IMR-90 (cell line): ENCODE measurements around the gene SLC8A3. TPM values are rescaled to one million over a fixed set of nuclear protein-coding genes. Genes with fewer than 3 reads are reported as not detected.

Experiments
- ATAC-seq: fragments of 200-7000 bp; cut with Tn5 transposase; 2 replicates; pipeline ENCODE4 v1.9.1; 2020; ENCODE audit warnings: low read depth, mild to moderate bottlenecking, moderate library complexity
- BruUV-seq: library from RNA; stranded (reverse); fragments of 400-500 nt; replicated peaks from 2 replicates; lab custom pipeline; 2021; lab: Mats Ljungman, UMichigan
- CTCF ChIA-PET: fragments of 300-600 bp; formaldehyde crosslinking; extraction: SDS; loops from one replicate; lab custom pipeline; 2021; ENCODE audit warnings: antibody characterized with exemption; lab: Yijun Ruan, JAX
- POLR2A ChIA-PET: fragments of 300-600 bp; sonication (Branson Sonifier 250); formaldehyde crosslinking; loops from one replicate; lab custom pipeline; 2022; ENCODE audit warnings: antibody characterized with exemption; ENCODE audit not compliant: unreplicated experiment; lab: Charles Lee
- DNase-seq: peaks from one replicate; pipeline ENCODE4 v3.0.0; 2013
- H2AFZ ChIP-seq: replicated peaks from 2 replicates; pipeline ENCODE3; 2013; ENCODE audit warnings: low read length, mild to moderate bottlenecking; ENCODE audit not compliant: poor library complexity
- H2AK5ac ChIP-seq: 2 replicates; pipeline ENCODE4 v1.6.1; 2013; ENCODE audit warnings: low read depth, low read length, inconsistent platforms
- H2AK9ac ChIP-seq: replicated peaks from 2 replicates; pipeline ENCODE3; 2013; ENCODE audit warnings: mild to moderate bottlenecking, low read depth, low read length, moderate library complexity; ENCODE audit not compliant: poor library complexity
- H2BK120ac ChIP-seq: 2 replicates; pipeline ENCODE4 v1.6.1; 2013; ENCODE audit warnings: low read depth, low read length, inconsistent platforms
- H2BK15ac ChIP-seq: 3 replicates; pipeline ENCODE4 v1.6.1; 2013; ENCODE audit warnings: low read depth, low read length, inconsistent platforms
- H2BK20ac ChIP-seq: 2 replicates; pipeline ENCODE4 v1.6.1; 2013; ENCODE audit warnings: low read depth, mild to moderate bottlenecking, inconsistent platforms, low read length, moderate library complexity
- H2BK5ac ChIP-seq: 2 replicates; pipeline ENCODE4 v1.6.1; 2013; ENCODE audit warnings: mild to moderate bottlenecking, low read depth, low read length, inconsistent platforms; ENCODE audit not compliant: poor library complexity, severe bottlenecking
- H3K14ac ChIP-seq: replicated peaks from 2 replicates; pipeline ENCODE4 v1.6.1; 2013; ENCODE audit warnings: low read depth, low read length, inconsistent platforms
- H3K18ac ChIP-seq: 2 replicates; pipeline ENCODE4 v1.6.1; 2013; ENCODE audit warnings: low read depth, low read length, control low read depth
- H3K23ac ChIP-seq: 2 replicates; pipeline ENCODE4 v1.6.1; 2013; ENCODE audit warnings: low read depth, low read length, inconsistent platforms
- H3K27ac ChIP-seq: 2 replicates; pipeline ENCODE4 v1.5.1; 2013; ENCODE audit warnings: mild to moderate bottlenecking, control low read depth, low read length; ENCODE audit not compliant: insufficient read depth
- H3K27me3 ChIP-seq: 2 replicates; pipeline ENCODE4 v1.6.1; 2013; ENCODE audit warnings: low read length; ENCODE audit not compliant: control insufficient read depth, insufficient read depth
- H3K36me3 ChIP-seq: 2 replicates; pipeline ENCODE4 v1.6.1; 2013; ENCODE audit warnings: low read length, mixed read lengths; ENCODE audit not compliant: control insufficient read depth, insufficient read depth
- H3K4ac ChIP-seq: 2 replicates; pipeline ENCODE4 v1.6.1; 2013; ENCODE audit warnings: low read depth, low read length, inconsistent platforms
- H3K4me1 ChIP-seq: 2 replicates; pipeline ENCODE4 v1.6.1; 2013; ENCODE audit warnings: low read length, mixed read lengths; ENCODE audit not compliant: control insufficient read depth, insufficient read depth
- H3K4me2 ChIP-seq: 2 replicates; pipeline ENCODE4 v1.6.1; 2013; ENCODE audit warnings: low read depth, mild to moderate bottlenecking, control low read depth, low read length, moderate library complexity
- H3K4me3 ChIP-seq: 2 replicates; pipeline ENCODE4 v1.5.1; 2013; ENCODE audit warnings: low read depth, mild to moderate bottlenecking, control low read depth, low read length, moderate library complexity; ENCODE audit not compliant: insufficient read depth
- H3K56ac ChIP-seq: 2 replicates; pipeline ENCODE4 v1.6.1; 2013; ENCODE audit warnings: low read length, inconsistent platforms; ENCODE audit not compliant: insufficient read depth; ENCODE audit errors: extremely low read depth
- H3K79me1 ChIP-seq, 2 experiments: 2 replicates each; pipeline ENCODE4 v1.6.1; 2013; ENCODE audit warnings: low read length in 2 of 2, inconsistent platforms in 1 of 2, low read depth in 1 of 2
- H3K9ac ChIP-seq: 2 replicates; pipeline ENCODE4 v1.6.1; 2013; ENCODE audit warnings: low read depth, low read length, control low read depth
- H3K9me1 ChIP-seq: 2 replicates; pipeline ENCODE4 v1.6.1; 2013; ENCODE audit warnings: low read length, inconsistent platforms; ENCODE audit not compliant: insufficient read depth
- H3K9me3 ChIP-seq: 2 replicates; pipeline ENCODE4 v1.6.1; 2013; ENCODE audit warnings: low read length; ENCODE audit not compliant: control insufficient read depth, insufficient read depth
- H4K20me1 ChIP-seq: 2 replicates; pipeline ENCODE4 v1.6.1; 2013; ENCODE audit warnings: low read length, inconsistent platforms; ENCODE audit not compliant: insufficient read depth
- H4K5ac ChIP-seq: 2 replicates; pipeline ENCODE4 v1.6.1; 2013; ENCODE audit warnings: mild to moderate bottlenecking, low read depth, low read length, control low read depth
- H4K8ac ChIP-seq, 2 experiments: 2 replicates each; pipeline ENCODE4 v1.6.1; 2013; ENCODE audit warnings: low read depth in 2 of 2, low read length in 2 of 2, control low read depth in 1 of 2, inconsistent platforms in 1 of 2
- H4K91ac ChIP-seq: 2 replicates; pipeline ENCODE4 v1.6.1; 2013; ENCODE audit warnings: low read depth, low read length, inconsistent platforms; ENCODE audit not compliant: insufficient read depth
- BHLHE40 ChIP-seq: fragments of 150-350 bp; IDR thresholded peaks from 2 replicates; pipeline ENCODE4 v1.6.1; 2016; ENCODE audit warnings: mild to moderate bottlenecking, low read depth, low read length
- ELK1 ChIP-seq: fragments of 150-350 bp; IDR thresholded peaks from 2 replicates; pipeline ENCODE4 v1.6.1; 2016; ENCODE audit warnings: low read depth, mild to moderate bottlenecking, low read length, moderate library complexity, borderline replicate concordance
- MAZ ChIP-seq: IDR thresholded peaks from 2 replicates; pipeline ENCODE4 v1.6.1; 2012; ENCODE audit warnings: low read depth, mild to moderate bottlenecking, low read length, improper control_type of control experiment, moderate library complexity, borderline replicate concordance
- NFE2L2 ChIP-seq: fragments of 150-350 bp; IDR thresholded peaks from 2 replicates; pipeline ENCODE4 v1.6.1; 2016; ENCODE audit warnings: low read depth, mild to moderate bottlenecking, low read length
- RCOR1 ChIP-seq: IDR thresholded peaks from 2 replicates; pipeline ENCODE4 v1.6.1; 2012; ENCODE audit warnings: mild to moderate bottlenecking, low read length, improper control_type of control experiment; ENCODE audit not compliant: insufficient replicate concordance
- RFX5 ChIP-seq: IDR thresholded peaks from 2 replicates; pipeline ENCODE4 v1.8.0; 2012; ENCODE audit warnings: low read depth, mild to moderate bottlenecking, low read length, moderate library complexity
- SMC3 ChIP-seq: fragments of 150-350 bp; IDR thresholded peaks from 2 replicates; pipeline ENCODE4 v1.6.1; 2016; ENCODE audit warnings: low read depth, mild to moderate bottlenecking, antibody characterized with exemption, low read length, moderate library complexity
- WGBS, 2 experiments: methylation state at CpG; one replicate each; pipeline versions ENCODE4 v1.1.5 to v1.1.7; 2013; ENCODE audit warnings: missing lambda C conversion rate in 2 of 2; ENCODE audit not compliant: insufficient read length in 1 of 2; ENCODE audit errors: extremely low coverage in 2 of 2; 5-methylcytosine and 5-hydroxymethylcytosine counted together
- dilution Hi-C: fragments of 300-500 bp; cut with HindIII; formaldehyde crosslinking; loops from one replicate; pipeline ENCODE4 v1.14.3; 2018; ENCODE audit warnings: low sequenced_read_pairs; ENCODE audit not compliant: unreplicated experiment
- in situ Hi-C: fragments of 300-500 bp; cut with MboI; formaldehyde crosslinking; loops from 3 replicates; pipeline ENCODE4 v1.14.3; 2019; ENCODE audit warnings: low sequenced_read_pairs, inconsistent platforms, mixed read lengths
- intact Hi-C: fragments of 100-400 bp; cut with micrococcal nuclease; formaldehyde crosslinking; loops from 2 replicates; pipeline ENCODE4 v1.10.0; 2022
- polyA plus RNA-seq, 3 experiments: library from polyadenylated mRNA; depleted of rRNA; stranded (reverse); fragments of >200 nt; gene quantifications; 2 replicates each; pipeline ENCODE4 v1.2.3, GENCODE V29; 2012; ENCODE audit warnings: low replicate concordance in 1 of 3
- total RNA-seq: library from RNA; depleted of rRNA; stranded (reverse); fragments of >200 nt; gene quantifications from 2 replicates; pipeline ENCODE4 v1.2.3, GENCODE V29; 2012

The SLC8A3 gene
- total and polyA plus RNA-seq, 2 of the 4 experiments (the other 2 are of a cell fraction): under 0.01 TPM; not detected in 1

GRCh38 chr14:70029296-70030132, 159.2 kb downstream of the SLC8A3 start:
- H4K8ac ChIP-seq: no peak overlapping the region
- POLR2A ChIA-PET: no interaction called here
- CTCF ChIA-PET: interaction anchor here (0.8 to 1.4 kb wide), 2 partner anchors 213 to 287 kb away, joined by 3 to 7 read pairs; no protein-coding TSS in a partner anchor

More at GRCh38 chr14:70029296-70030132, 159.2 kb downstream of the SLC8A3 start:
- no peaks in the 10 kb centered on the region for H3K79me1 ChIP-seq
- no peak overlapping the region for H4K5ac ChIP-seq
- no peaks in the 10 kb centered on the region for H4K20me1 ChIP-seq
- BruUV-seq: no TSS peak
- no peak for DNase-seq
- H2BK20ac ChIP-seq: no peak overlapping the region
- H3K4ac ChIP-seq: no peak overlapping the region
- H3K23ac ChIP-seq: no peak overlapping the region
- no peaks in the 10 kb centered on the region for H3K9me3 ChIP-seq
- H2BK5ac ChIP-seq: no peak overlapping the region
- WGBS, 2 experiments: no CpG with 5 or more reads among the region's 6 CpGs
- no peak overlapping the region for H3K56ac ChIP-seq
- intact Hi-C loops: no loop called here
- no peak overlapping the region for H3K4me3 ChIP-seq
- H3K4me2 ChIP-seq: no peak overlapping the region
- no peak overlapping the region for H3K18ac ChIP-seq
- ATAC-seq: no peak
- no peak overlapping the region for H3K27ac ChIP-seq
- H3K9ac ChIP-seq: no peak overlapping the region
- H3K14ac ChIP-seq: no peak overlapping the region
- H2AK9ac ChIP-seq: no peak overlapping the region
- no peak overlapping the region for H2AK5ac ChIP-seq
- peaks cover 3% of the 10 kb centered on the region; the same call in 1 of the 2 replicates for H3K36me3 ChIP-seq
- H3K27me3 ChIP-seq: no peaks in the 10 kb centered on the region
- H4K91ac ChIP-seq: no peak overlapping the region
- in situ Hi-C loops: loop anchor here (5.0 kb wide), 1 partner anchor 212 kb away; no protein-coding TSS in a partner anchor
- H2AFZ ChIP-seq: no peak overlapping the region
- TF ChIP-seq NFE2L2 (no peak), BHLHE40 (no peak), MAZ (no peak), ELK1 (no peak), SMC3 (no peak), RCOR1 (no peak), RFX5 (no peak)
- no peak overlapping the region for H2BK120ac ChIP-seq
- dilution Hi-C loops: no loop called here
- no peak overlapping the region for H2BK15ac ChIP-seq
- H3K4me1 ChIP-seq: 0 out of 2 replicates have a peak, but pooled peaks cover 2% of the 10 kb centered on the region
- no peaks in the 10 kb centered on the region for H3K9me1 ChIP-seq
